ENCODE measurements around the gene IRAK1. TPM values are rescaled to one million over a fixed set of nuclear protein-coding genes. Genes with fewer than 3 reads are reported as not detected.

The IRAK1 gene
- total RNA-seq, 1 experiment from 2014 or later: 92.3 TPM

GRCh38 chrX:154012336-154012991, 7.2 kb downstream of the IRAK1 start:
- TF ChIP-seq, protein P1, sequence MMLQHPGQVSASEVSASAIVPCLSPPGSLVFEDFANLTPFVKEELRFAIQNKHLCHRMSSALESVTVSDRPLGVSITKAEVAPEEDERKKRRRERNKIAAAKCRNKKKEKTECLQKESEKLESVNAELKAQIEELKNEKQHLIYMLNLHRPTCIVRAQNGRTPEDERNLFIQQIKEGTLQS (IDR thresholded peaks at IDR 0.05): no peak
- TF ChIP-seq REST (IDR thresholded peaks at IDR 0.05; ENCODE audit: low read depth): no peak
- no peak for TF ChIP-seq YY1 (IDR thresholded peaks at IDR 0.05; ENCODE audit: extremely low read depth, insufficient replicate concordance, low read depth, low read length)
- TF ChIP-seq, protein P2, sequence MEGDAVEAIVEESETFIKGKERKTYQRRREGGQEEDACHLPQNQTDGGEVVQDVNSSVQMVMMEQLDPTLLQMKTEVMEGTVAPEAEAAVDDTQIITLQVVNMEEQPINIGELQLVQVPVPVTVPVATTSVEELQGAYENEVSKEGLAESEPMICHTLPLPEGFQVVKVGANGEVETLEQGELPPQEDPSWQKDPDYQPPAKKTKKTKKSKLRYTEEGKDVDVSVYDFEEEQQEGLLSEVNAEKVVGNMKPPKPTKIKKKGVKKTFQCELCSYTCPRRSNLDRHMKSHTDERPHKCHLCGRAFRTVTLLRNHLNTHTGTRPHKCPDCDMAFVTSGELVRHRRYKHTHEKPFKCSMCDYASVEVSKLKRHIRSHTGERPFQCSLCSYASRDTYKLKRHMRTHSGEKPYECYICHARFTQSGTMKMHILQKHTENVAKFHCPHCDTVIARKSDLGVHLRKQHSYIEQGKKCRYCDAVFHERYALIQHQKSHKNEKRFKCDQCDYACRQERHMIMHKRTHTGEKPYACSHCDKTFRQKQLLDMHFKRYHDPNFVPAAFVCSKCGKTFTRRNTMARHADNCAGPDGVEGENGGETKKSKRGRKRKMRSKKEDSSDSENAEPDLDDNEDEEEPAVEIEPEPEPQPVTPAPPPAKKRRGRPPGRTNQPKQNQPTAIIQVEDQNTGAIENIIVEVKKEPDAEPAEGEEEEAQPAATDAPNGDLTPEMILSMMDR (IDR thresholded peaks at IDR 0.05 in 2 of 3, conservative IDR thresholded peaks at IDR 0.05 in 1 of 3; ENCODE audit: borderline replicate concordance in 1 of 3, insufficient read depth in 1 of 3, low read depth in 2 of 3, low read length in 2 of 3): no peak
- no peak for TF ChIP-seq EZH2phosphoT487 (IDR thresholded peaks at IDR 0.05; ENCODE audit: borderline replicate concordance)
- no peak for TF ChIP-seq RAD21 (IDR thresholded peaks at IDR 0.05; ENCODE audit: low read depth)
- TF ChIP-seq SIN3A (IDR thresholded peaks at IDR 0.05; ENCODE audit: low read depth): no peak
- TF ChIP-seq ZFX (IDR thresholded peaks at IDR 0.05): no peak
- TF ChIP-seq, protein P3, sequence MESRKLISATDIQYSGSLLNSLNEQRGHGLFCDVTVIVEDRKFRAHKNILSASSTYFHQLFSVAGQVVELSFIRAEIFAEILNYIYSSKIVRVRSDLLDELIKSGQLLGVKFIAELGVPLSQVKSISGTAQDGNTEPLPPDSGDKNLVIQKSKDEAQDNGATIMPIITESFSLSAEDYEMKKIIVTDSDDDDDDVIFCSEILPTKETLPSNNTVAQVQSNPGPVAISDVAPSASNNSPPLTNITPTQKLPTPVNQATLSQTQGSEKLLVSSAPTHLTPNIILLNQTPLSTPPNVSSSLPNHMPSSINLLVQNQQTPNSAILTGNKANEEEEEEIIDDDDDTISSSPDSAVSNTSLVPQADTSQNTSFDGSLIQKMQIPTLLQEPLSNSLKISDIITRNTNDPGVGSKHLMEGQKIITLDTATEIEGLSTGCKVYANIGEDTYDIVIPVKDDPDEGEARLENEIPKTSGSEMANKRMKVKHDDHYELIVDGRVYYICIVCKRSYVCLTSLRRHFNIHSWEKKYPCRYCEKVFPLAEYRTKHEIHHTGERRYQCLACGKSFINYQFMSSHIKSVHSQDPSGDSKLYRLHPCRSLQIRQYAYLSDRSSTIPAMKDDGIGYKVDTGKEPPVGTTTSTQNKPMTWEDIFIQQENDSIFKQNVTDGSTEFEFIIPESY (IDR thresholded peaks at IDR 0.05; ENCODE audit: extremely low read depth, insufficient replicate concordance, low read length): no peak
- TF ChIP-seq SP1 (IDR thresholded peaks at IDR 0.05; ENCODE audit: low read depth): no peak
- TF ChIP-seq JUND (IDR thresholded peaks at IDR 0.05): no peak
- TF ChIP-seq FOSL1 (IDR thresholded peaks at IDR 0.05; ENCODE audit: low read depth): no peak
- no peak for TF ChIP-seq POLR2A (IDR thresholded peaks at IDR 0.05; ENCODE audit: borderline replicate concordance, extremely low read depth, insufficient read depth, insufficient read length)
- TF ChIP-seq ZNF274 (IDR thresholded peaks at IDR 0.05; ENCODE audit: low read depth, low read length): no peak
- no peak for TF ChIP-seq CBX3 (IDR thresholded peaks at IDR 0.05; ENCODE audit: low read depth)
- TF ChIP-seq TCF7L2 (IDR thresholded peaks at IDR 0.05; ENCODE audit: borderline replicate concordance, extremely low read depth, insufficient read depth, insufficient read length): no peak
- no peak for TF ChIP-seq MAX (IDR thresholded peaks at IDR 0.05)
- ATAC-seq: no peak
- Histone ChIP-seq H2AFZ (ENCODE audit: low read depth, low read length, poor library complexity, severe bottlenecking) (no peak overlapping the region), H3K9me3 (ENCODE audit: control insufficient read depth in 1 of 2, insufficient read depth in 1 of 2, low read depth in 1 of 2, low read length in 2 of 2) (no peaks in the 10 kb centered on the region), H3K9me2 (ENCODE audit: insufficient read depth) (no peaks in the 10 kb centered on the region), H3K4me2 (ENCODE audit: low read length) (no peak overlapping the region), H4K20me1 (ENCODE audit: insufficient read depth) (no peaks in the 10 kb centered on the region), H3K4me3 (replicated peaks in 1 of 2; ENCODE audit: low read depth in 1 of 2, low read length in 2 of 2) (no peak overlapping the region), H3K4me1 (ENCODE audit: control insufficient read depth in 1 of 2, insufficient read depth in 2 of 2, low read length in 2 of 2) (peaks cover 0 to 14% of the 10 kb centered on the region in 2 experiments; a peak in 2 of 4 replicates), H3K36me3 (ENCODE audit: control insufficient read depth in 1 of 2, insufficient read depth in 2 of 2, low read length in 2 of 2) (peaks cover 2 to 5% of the 10 kb centered on the region in 2 experiments; a peak in 1 of 4 replicates), H3K27ac (ENCODE audit: low read depth, low read length) (no peak overlapping the region), H3K9ac (ENCODE audit: low read length) (no peak overlapping the region), H3K27me3 (ENCODE audit: insufficient read depth, low read length) (no peaks in the 10 kb centered on the region), H3K79me2 (ENCODE audit: insufficient read depth, low read length) (peaks cover 14% of the 10 kb centered on the region; the same call in 1 of the 2 replicates)
- RAD21 ChIA-PET (ENCODE audit: low non-redundant PET in 1 of 2, low total read pairs in 2 of 2, uncharacterized antibody in 2 of 2, unreplicated experiment in 2 of 2): interaction anchor here in 1 of 2 experiments (0.6 kb wide), 1 partner anchor 312 kb away, joined by 3 read pairs; no protein-coding TSS in a partner anchor
- no peak for DNase-seq (ENCODE audit: low read depth, low spot score)
- intact Hi-C loops (cut with micrococcal nuclease): no loop called here
- BruUV-seq (replicated peaks): no TSS peak
- CTCF ChIA-PET: interaction anchor here (2.1 kb wide), 1 partner anchor 10 kb away, joined by 8 read pairs; no protein-coding TSS in a partner anchor
- POLR2A ChIA-PET: no interaction called here
